Mammary epithelial cell (primary cell): ENCODE data around the gene STT3B.

Source experiments
- EZH2 ChIP-seq: IDR thresholded peaks from 2 replicates; pipeline ENCODE4 v1.6.1; 2012; ENCODE audit warnings: low read length, inconsistent platforms, borderline replicate concordance
- TF ChIP-seq, protein P1 (sequence below), 2 donors: IDR thresholded peaks in 1 of 2; conservative IDR thresholded peaks in 1 of 2; 2 replicates each; pipeline ENCODE4 v1.5.1; 2011 to 2012; ENCODE audit warnings: inconsistent platforms in 2 of 2, low read length in 2 of 2, mild to moderate bottlenecking in 2 of 2, control low read depth in 1 of 2, low read depth in 1 of 2; ENCODE audit not compliant: insufficient read depth in 1 of 2; ENCODE audit errors: extremely low read depth in 1 of 2

- TF ChIP-seq, protein P1, sequence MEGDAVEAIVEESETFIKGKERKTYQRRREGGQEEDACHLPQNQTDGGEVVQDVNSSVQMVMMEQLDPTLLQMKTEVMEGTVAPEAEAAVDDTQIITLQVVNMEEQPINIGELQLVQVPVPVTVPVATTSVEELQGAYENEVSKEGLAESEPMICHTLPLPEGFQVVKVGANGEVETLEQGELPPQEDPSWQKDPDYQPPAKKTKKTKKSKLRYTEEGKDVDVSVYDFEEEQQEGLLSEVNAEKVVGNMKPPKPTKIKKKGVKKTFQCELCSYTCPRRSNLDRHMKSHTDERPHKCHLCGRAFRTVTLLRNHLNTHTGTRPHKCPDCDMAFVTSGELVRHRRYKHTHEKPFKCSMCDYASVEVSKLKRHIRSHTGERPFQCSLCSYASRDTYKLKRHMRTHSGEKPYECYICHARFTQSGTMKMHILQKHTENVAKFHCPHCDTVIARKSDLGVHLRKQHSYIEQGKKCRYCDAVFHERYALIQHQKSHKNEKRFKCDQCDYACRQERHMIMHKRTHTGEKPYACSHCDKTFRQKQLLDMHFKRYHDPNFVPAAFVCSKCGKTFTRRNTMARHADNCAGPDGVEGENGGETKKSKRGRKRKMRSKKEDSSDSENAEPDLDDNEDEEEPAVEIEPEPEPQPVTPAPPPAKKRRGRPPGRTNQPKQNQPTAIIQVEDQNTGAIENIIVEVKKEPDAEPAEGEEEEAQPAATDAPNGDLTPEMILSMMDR (conservative IDR thresholded peaks at IDR 0.05 in 1 of 2, IDR thresholded peaks at IDR 0.05 in 1 of 2; ENCODE audit: extremely low read depth in 1 of 2, insufficient read depth in 1 of 2, low read depth in 1 of 2, low read length in 2 of 2): no peak
- no peak for TF ChIP-seq EZH2
Observed at GRCh38 chr3:31671976-31672375, 139.3 kb downstream of the STT3B start.
